ENCODE data around the gene GUCA2B.

Gene GUCA2B

DNA sequence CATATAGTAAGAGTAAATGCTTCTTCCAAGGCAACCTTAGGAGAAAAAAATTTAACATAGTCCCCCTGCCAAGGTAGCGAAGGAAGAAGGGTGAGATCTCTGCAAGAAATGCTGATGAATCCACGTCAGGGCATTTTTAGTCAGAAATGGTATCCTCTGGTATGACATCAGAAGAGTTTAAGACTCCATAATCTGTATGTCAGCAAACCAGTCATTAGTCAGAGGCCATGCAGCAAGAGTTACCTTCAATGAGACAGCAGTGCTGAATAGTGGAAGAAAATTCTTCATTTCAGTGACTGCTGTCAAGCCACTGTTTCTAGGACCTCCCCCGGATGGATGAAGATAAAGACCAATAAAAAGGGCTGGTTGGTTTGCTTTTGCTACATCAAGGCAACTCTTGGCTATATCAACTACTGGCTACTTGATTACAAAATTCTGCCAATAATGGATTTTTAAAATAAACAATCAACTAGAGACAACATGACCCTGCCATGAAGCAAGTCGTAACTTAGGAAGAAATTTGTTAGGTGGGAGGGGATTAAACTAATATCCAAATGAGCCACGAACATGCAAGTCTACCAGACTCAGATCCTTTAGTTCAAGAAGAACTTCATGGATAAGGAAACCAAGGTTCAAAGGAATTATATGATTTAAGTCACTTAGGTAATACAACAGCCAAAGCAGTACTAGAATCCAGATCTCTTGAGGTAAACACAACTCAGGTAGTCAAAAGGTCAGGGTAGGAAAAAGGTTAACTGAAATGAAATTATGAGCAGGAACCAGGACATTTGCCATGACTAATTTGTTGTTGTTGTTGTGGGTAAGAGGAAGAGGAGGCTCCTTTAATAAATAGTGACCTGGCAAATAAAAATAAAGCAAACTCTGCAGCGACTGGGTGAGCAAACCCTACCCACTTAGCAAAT is 37.0 kb downstream of the GUCA2B start:
- DNase-seq (ENCODE audit: low spot score), result no peak

DNA sequence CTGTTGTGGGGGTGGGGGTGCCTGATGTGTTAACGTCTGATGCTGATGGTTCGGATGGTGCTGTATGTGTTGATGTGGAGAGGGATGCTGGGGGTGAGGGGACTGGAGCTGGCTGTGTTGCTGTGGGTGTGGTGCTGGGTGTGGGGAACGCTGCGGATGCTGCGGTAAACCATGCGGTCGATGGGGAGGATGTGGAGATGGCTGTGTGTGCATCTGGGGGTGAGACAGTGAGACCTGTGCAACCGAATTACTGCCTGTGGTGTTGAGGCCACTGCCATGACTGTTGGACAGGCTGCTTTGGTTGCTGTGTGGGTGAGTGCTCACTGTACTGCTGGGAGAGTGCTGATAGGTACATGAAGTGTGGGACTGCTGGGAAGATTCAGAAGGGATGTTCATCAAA is 38.1 kb downstream of the GUCA2B start:
- no peak for DNase-seq (ENCODE audit: low spot score)

- no peak for DNase-seq (ENCODE audit: low spot score)
Observed at GRCh38 chr1:42192106-42192505, 38.9 kb downstream of the GUCA2B start.

- DNase-seq (ENCODE audit: low spot score), result no peak
Observed at GRCh38 chr1:42195841-42196240, 42.6 kb downstream of the GUCA2B start.

GRCh38 chr1:42198251-42198650 is 45.0 kb downstream of the GUCA2B start:
- no peak for DNase-seq (ENCODE audit: low spot score)

DNA sequence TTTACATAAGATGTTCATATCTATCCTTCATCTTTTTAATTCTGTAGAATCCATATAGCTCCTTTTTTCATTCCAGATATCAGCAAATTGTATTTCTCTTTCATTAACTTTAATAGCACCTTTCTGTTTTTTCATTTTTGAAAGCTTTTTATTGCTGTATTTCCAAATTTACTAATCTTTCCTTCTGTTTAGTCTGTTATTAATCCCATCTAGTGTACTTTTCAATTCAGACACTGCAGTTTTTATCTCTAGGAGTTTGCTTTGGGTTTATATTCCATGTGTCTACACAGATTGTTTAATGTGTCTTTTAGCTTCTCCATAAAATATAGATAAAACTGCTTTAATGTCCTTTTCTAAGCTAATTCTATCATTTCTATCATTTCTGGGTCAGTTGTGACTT is 48.8 kb downstream of the GUCA2B start:
- no peak for DNase-seq (ENCODE audit: low spot score)
